Liver (tissue), 9 donors: ENCODE measurements around the gene PROZ. TPM values are rescaled to one million over a fixed set of nuclear protein-coding genes. Genes with fewer than 3 reads are reported as not detected.

Source experiments
- DNase-seq: peaks from one replicate; pipeline ENCODE4 v3.0.0-alpha.2; 2017; ENCODE audit warnings: low spot score
- H3K27ac ChIP-seq, 2 donors: one replicate each; pipeline ENCODE4 v1.7.0; 2013; ENCODE audit warnings: inconsistent platforms in 2 of 2, low read length in 2 of 2, control low read depth in 1 of 2, low read depth in 1 of 2, mild to moderate bottlenecking in 1 of 2
- H3K27me3 ChIP-seq, 4 donors: one replicate each; pipeline versions ENCODE4 v1.6.1 to v1.7.0; 2013; ENCODE audit warnings: low read length in 3 of 4, inconsistent platforms in 1 of 4, mild to moderate bottlenecking in 1 of 4, moderate library complexity in 1 of 4; ENCODE audit not compliant: control insufficient read depth in 4 of 4, insufficient read depth in 4 of 4
- H3K36me3 ChIP-seq, 4 donors: one replicate each; pipeline versions ENCODE4 v1.6.1 to v1.7.0; 2013; ENCODE audit warnings: low read length in 3 of 4, mild to moderate bottlenecking in 3 of 4, low read depth in 1 of 4, moderate library complexity in 1 of 4; ENCODE audit not compliant: control insufficient read depth in 4 of 4, insufficient read depth in 3 of 4
- H3K4me1 ChIP-seq, 4 donors: one replicate each; pipeline versions ENCODE4 v1.6.1 to v1.7.0; 2013; ENCODE audit warnings: low read length in 3 of 4, mild to moderate bottlenecking in 3 of 4, moderate library complexity in 1 of 4; ENCODE audit not compliant: control insufficient read depth in 4 of 4, insufficient read depth in 4 of 4
- H3K4me3 ChIP-seq, 3 donors: one replicate each; pipeline versions ENCODE4 v1.6.1 to v1.7.0; 2013; ENCODE audit warnings: low read length in 3 of 3, control low read depth in 1 of 3, low read depth in 1 of 3, mild to moderate bottlenecking in 1 of 3
- H3K9ac ChIP-seq, 2 donors: one replicate each; pipeline ENCODE4 v1.7.0; 2013; ENCODE audit warnings: low read length in 2 of 2, mild to moderate bottlenecking in 2 of 2, moderate library complexity in 2 of 2, control low read depth in 1 of 2, low read depth in 1 of 2
- H3K9me3 ChIP-seq, 4 donors: one replicate each; pipeline versions ENCODE4 v1.6.1 to v1.7.0; 2013; ENCODE audit warnings: low read length in 3 of 4; ENCODE audit not compliant: control insufficient read depth in 4 of 4
- EGR1 ChIP-seq, 2 donors: IDR thresholded peaks; 2 replicates each; pipeline ENCODE4 v1.6.1; 2016 to 2018; ENCODE audit warnings: antibody characterized with exemption in 2 of 2, low read depth in 2 of 2
- FOXA1 ChIP-seq: IDR thresholded peaks from 2 replicates; pipeline ENCODE4 v1.6.1; 2016; ENCODE audit warnings: antibody characterized with exemption
- FOXA2 ChIP-seq: IDR thresholded peaks from 2 replicates; pipeline ENCODE4 v1.6.1; 2016; ENCODE audit warnings: antibody characterized with exemption
- GABPA ChIP-seq, 2 donors: IDR thresholded peaks in 1 of 2; conservative IDR thresholded peaks in 1 of 2; 2 replicates each; pipeline ENCODE4 v1.6.1; 2016; ENCODE audit warnings: antibody characterized with exemption in 2 of 2, mild to moderate bottlenecking in 1 of 2, moderate library complexity in 1 of 2
- HNF4A ChIP-seq, 2 donors: conservative IDR thresholded peaks; 2 replicates each; pipeline ENCODE4 v1.6.1; 2016; ENCODE audit warnings: antibody characterized with exemption in 2 of 2, mild to moderate bottlenecking in 2 of 2
- JUND ChIP-seq, 2 donors: IDR thresholded peaks; 2 replicates each; pipeline ENCODE4 v1.6.1; 2016; ENCODE audit warnings: antibody characterized with exemption in 2 of 2
- NR2F2 ChIP-seq: IDR thresholded peaks from 2 replicates; pipeline ENCODE4 v1.6.1; 2016; ENCODE audit warnings: antibody characterized with exemption
- RAD21 ChIP-seq, 2 donors: IDR thresholded peaks; 2 replicates each; pipeline ENCODE4 v1.6.1; 2016; ENCODE audit warnings: antibody characterized with exemption in 2 of 2, mild to moderate bottlenecking in 2 of 2
- REST ChIP-seq: IDR thresholded peaks from 2 replicates; pipeline ENCODE4 v1.6.1; 2016; ENCODE audit warnings: antibody characterized with exemption, mild to moderate bottlenecking
- RXRA ChIP-seq, 2 donors: IDR thresholded peaks; 2 replicates each; pipeline ENCODE4 v1.6.1; 2017 to 2018; ENCODE audit warnings: antibody characterized with exemption in 2 of 2, mild to moderate bottlenecking in 1 of 2
- SP1 ChIP-seq: IDR thresholded peaks from 2 replicates; pipeline ENCODE4 v1.6.1; 2018; ENCODE audit warnings: antibody characterized with exemption, mild to moderate bottlenecking
- TAF1 ChIP-seq: conservative IDR thresholded peaks from 2 replicates; pipeline ENCODE4 v1.6.1; 2016; ENCODE audit warnings: antibody characterized with exemption, mild to moderate bottlenecking
- YY1 ChIP-seq: IDR thresholded peaks from 2 replicates; pipeline ENCODE4 v1.6.1; 2016; ENCODE audit warnings: antibody characterized with exemption, mild to moderate bottlenecking
- ZBTB33 ChIP-seq: IDR thresholded peaks from 2 replicates; pipeline ENCODE4 v1.6.1; 2016; ENCODE audit warnings: antibody characterized with exemption
- WGBS: extraction: QIAGEN DNeasy Blood & Tissue Kit; methylation state at CpG from one replicate; pipeline ENCODE4 v1.1.7; 2013; 5-methylcytosine and 5-hydroxymethylcytosine counted together
- polyA plus RNA-seq, 2 donors: library from polyadenylated mRNA; stranded (reverse) in 1 of 2; unstranded in 1 of 2; fragments of 200-250 nt in 1 of 2; fragments of >200 nt in 1 of 2; fragmentation: Nextera tagmentation in 1 of 2; extraction: Ambion mirVana in 1 of 2; gene quantifications; one replicate each; pipeline versions ENCODE4 v1.2.1 to v1.2.3, GENCODE V29; 2013 to 2015
- total RNA-seq, 2 donors: library from RNA; depleted of rRNA; stranded (reverse); fragments of >200 nt; gene quantifications; one replicate each; pipeline ENCODE4 v1.2.3, GENCODE V29; 2014
- TF ChIP-seq, protein P1 (sequence below): IDR thresholded peaks from 2 replicates; pipeline ENCODE4 v1.6.1; 2016; ENCODE audit warnings: antibody characterized with exemption
- TF ChIP-seq, protein P2 (sequence below): IDR thresholded peaks from 2 replicates; pipeline ENCODE4 v1.6.1; 2016; ENCODE audit warnings: antibody characterized with exemption
- donor health status: healthy.
- donor health status: healthy.
- donor health status: healthy.
- donor health status: healthy.
- donor health status: healthy.

PROZ gene
- total and polyA plus RNA-seq, 4 donors = 10.6 to 40.7 (median 30.3) TPM

DNA sequence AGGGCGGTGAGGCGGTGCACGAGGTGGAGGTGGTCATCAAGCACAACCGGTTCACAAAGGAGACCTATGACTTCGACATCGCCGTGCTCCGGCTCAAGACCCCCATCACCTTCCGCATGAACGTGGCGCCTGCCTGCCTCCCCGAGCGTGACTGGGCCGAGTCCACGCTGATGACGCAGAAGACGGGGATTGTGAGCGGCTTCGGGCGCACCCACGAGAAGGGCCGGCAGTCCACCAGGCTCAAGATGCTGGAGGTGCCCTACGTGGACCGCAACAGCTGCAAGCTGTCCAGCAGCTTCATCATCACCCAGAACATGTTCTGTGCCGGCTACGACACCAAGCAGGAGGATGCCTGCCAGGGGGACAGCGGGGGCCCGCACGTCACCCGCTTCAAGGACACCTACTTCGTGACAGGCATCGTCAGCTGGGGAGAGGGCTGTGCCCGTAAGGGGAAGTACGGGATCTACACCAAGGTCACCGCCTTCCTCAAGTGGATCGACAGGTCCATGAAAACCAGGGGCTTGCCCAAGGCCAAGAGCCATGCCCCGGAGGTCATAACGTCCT lies 9.4 kb upstream of the PROZ start:
- no peaks in the 10 kb centered on the region for H3K9me3 ChIP-seq
- TF ChIP-seq REST = no peak
- no peak for TF ChIP-seq ZBTB33
- no peak for TF ChIP-seq RXRA (IDR thresholded peaks at IDR 0.05)
- no peak for TF ChIP-seq EGR1 (IDR thresholded peaks at IDR 0.05; ENCODE audit: low read depth in 2 of 2)
- TF ChIP-seq, protein P1, sequence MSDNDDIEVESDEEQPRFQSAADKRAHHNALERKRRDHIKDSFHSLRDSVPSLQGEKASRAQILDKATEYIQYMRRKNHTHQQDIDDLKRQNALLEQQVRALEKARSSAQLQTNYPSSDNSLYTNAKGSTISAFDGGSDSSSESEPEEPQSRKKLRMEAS = no peak
- no peak for TF ChIP-seq YY1
- no peak for TF ChIP-seq GABPA (IDR thresholded peaks at IDR 0.05 in 1 of 2, conservative IDR thresholded peaks at IDR 0.05 in 1 of 2)
- no peak for TF ChIP-seq FOXA2
- no peak for TF ChIP-seq RAD21 (IDR thresholded peaks at IDR 0.05)
- TF ChIP-seq JUND (IDR thresholded peaks at IDR 0.05) = no peak
- no peak overlapping the region for H3K4me3 ChIP-seq
- H3K27me3 ChIP-seq = no peaks in the 10 kb centered on the region
- WGBS = 98% methylated on average over 38 of the region's 38 CpGs
- peak overlapping the region; percentile 81 to 90 for H3K27ac ChIP-seq
- no peak for DNase-seq
- H3K4me1 ChIP-seq = peaks cover 7 to 34% (median 20%) of the 10 kb centered on the region in 4 donors
- no peak overlapping the region for H3K9ac ChIP-seq
- peaks cover 0 to 6% (median 2%) of the 10 kb centered on the region in 4 donors for H3K36me3 ChIP-seq

- H3K4me1 ChIP-seq = peaks cover 9 to 39% (median 23%) of the 10 kb centered on the region in 4 donors
- no peaks in the 10 kb centered on the region for H3K27me3 ChIP-seq
- peak overlapping the region in 1 of 3 donors; percentile 15 for H3K4me3 ChIP-seq
- H3K9me3 ChIP-seq = no peaks in the 10 kb centered on the region
- peaks cover 0 to 5% (median 0%) of the 10 kb centered on the region in 4 donors for H3K36me3 ChIP-seq
- H3K9ac ChIP-seq = peak overlapping the region; percentile 11 to 17
- no peak for DNase-seq
- H3K27ac ChIP-seq = peak overlapping the region; percentile 81 to 90
- WGBS = 63% methylated on average over 26 of the region's 26 CpGs
- TF ChIP-seq FOXA1 (peak; percentile 61), REST (peak; percentile 81), ZBTB33 (peak; percentile 47), JUND (IDR thresholded peaks at IDR 0.05) (peak; percentile 40 to 63), SP1 (peak; percentile 92), NR2F2 (peak; percentile 12), TAF1 (no peak), FOXA2 (peak; percentile 53), RAD21 (IDR thresholded peaks at IDR 0.05) (peak; percentile 52 to 53), HNF4A (conservative IDR thresholded peaks at IDR 0.05) (peak; percentile 88 to 90)
- TF ChIP-seq, protein P1 = no peak
- TF ChIP-seq, protein P2, sequence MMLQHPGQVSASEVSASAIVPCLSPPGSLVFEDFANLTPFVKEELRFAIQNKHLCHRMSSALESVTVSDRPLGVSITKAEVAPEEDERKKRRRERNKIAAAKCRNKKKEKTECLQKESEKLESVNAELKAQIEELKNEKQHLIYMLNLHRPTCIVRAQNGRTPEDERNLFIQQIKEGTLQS = peak; percentile 21
These were observed 8.5 kb upstream of the PROZ start for GRCh38 chr13:113149711-113150549.
